Fibroblast of lung (primary cell): ENCODE data around the gene OCSTAMP. TPM values are rescaled to one million over a fixed set of nuclear protein-coding genes. Genes with fewer than 3 reads are reported as not detected.

Experiments used
- DNase-seq, 2 donors: peaks; one replicate each; pipeline versions ENCODE4 v3.0.0 to v3.0.0-alpha.2; 2010; ENCODE audit warnings: low read depth in 2 of 2
- H2AFZ ChIP-seq: 2 replicates; pipeline ENCODE4 v1.5.1; 2012; ENCODE audit warnings: low read length, control low read depth, inconsistent platforms
- H3K27ac ChIP-seq: 2 replicates; pipeline ENCODE4 v1.5.1; 2011; ENCODE audit warnings: low read length, control low read depth; ENCODE audit not compliant: insufficient read depth
- H3K27me3 ChIP-seq: 2 replicates; pipeline ENCODE4 v1.5.1; 2011; ENCODE audit warnings: mild to moderate bottlenecking, low read length; ENCODE audit not compliant: control insufficient read depth, insufficient read depth
- H3K36me3 ChIP-seq: 2 replicates; pipeline ENCODE4 v1.5.1; 2011; ENCODE audit warnings: low read length; ENCODE audit not compliant: control insufficient read depth, insufficient read depth
- H3K4me1 ChIP-seq: 2 replicates; pipeline ENCODE4 v1.5.1; 2011; ENCODE audit warnings: low read length; ENCODE audit not compliant: control insufficient read depth, insufficient read depth; ENCODE audit errors: extremely low read depth
- H3K4me2 ChIP-seq: 2 replicates; pipeline ENCODE4 v1.5.1; 2011; ENCODE audit warnings: low read length, control low read depth; ENCODE audit not compliant: insufficient read depth; ENCODE audit errors: extremely low read depth
- H3K4me3 ChIP-seq, 4 experiments: fragments of 200-600 bp in 1 of 4; sonication (generic) in 1 of 4; replicated peaks in 1 of 4; 2 replicates each; pipeline ENCODE4 v1.5.1; 2011 to 2016; ENCODE audit warnings: low read length in 4 of 4, low read depth in 3 of 4, mild to moderate bottlenecking in 3 of 4, control low read depth in 2 of 4, inconsistent platforms in 1 of 4, mixed read lengths in 1 of 4; ENCODE audit not compliant: insufficient read depth in 1 of 4; ENCODE audit errors: control extremely low read depth in 1 of 4
- H3K79me2 ChIP-seq: 2 replicates; pipeline ENCODE4 v1.5.1; 2012; ENCODE audit warnings: mild to moderate bottlenecking, low read length, inconsistent platforms; ENCODE audit not compliant: control insufficient read depth, insufficient read depth
- H3K9ac ChIP-seq: 2 replicates; pipeline ENCODE4 v1.5.1; 2011; ENCODE audit warnings: mild to moderate bottlenecking, low read length, control low read depth; ENCODE audit not compliant: insufficient read depth
- H3K9me3 ChIP-seq: 2 replicates; pipeline ENCODE4 v1.5.1; 2012; ENCODE audit warnings: low read depth, low read length; ENCODE audit not compliant: control insufficient read depth, insufficient read depth
- H4K20me1 ChIP-seq: 2 replicates; pipeline ENCODE4 v1.5.1; 2011; ENCODE audit warnings: low read length; ENCODE audit not compliant: control insufficient read depth, insufficient read depth; ENCODE audit errors: extremely low read depth
- CTCF ChIP-seq, 2 donors: IDR thresholded peaks in 1 of 2; conservative IDR thresholded peaks in 1 of 2; 1 replicate in 1 of 2; 2 replicates in 1 of 2; pipeline ENCODE4 v1.5.1; 2011 to 2012; ENCODE audit warnings: low read length in 2 of 2, control low read depth in 1 of 2, inconsistent platforms in 1 of 2, low read depth in 1 of 2, mild to moderate bottlenecking in 1 of 2
- EZH2 ChIP-seq: IDR thresholded peaks from 2 replicates; pipeline ENCODE4 v1.5.1; 2012; ENCODE audit warnings: low read length, control low read depth, mild to moderate bottlenecking; ENCODE audit errors: missing control alignments
- polyA plus RNA-seq, 2 donors: library from polyadenylated mRNA; depleted of rRNA in 1 of 2; stranded (reverse) in 1 of 2; unstranded in 1 of 2; fragments of >200 nt; gene quantifications; 2 replicates each; pipeline ENCODE4 v1.2.1, GENCODE V29; 2011 to 2012; ENCODE audit warnings: missing spikeins in 1 of 2
- total RNA-seq: library from RNA; depleted of rRNA; stranded (reverse); fragments of >200 nt; gene quantifications from 2 replicates; pipeline ENCODE4 v1.2.1, GENCODE V29; 2014

Gene OCSTAMP
- total and polyA plus RNA-seq, 2 donors (not counting 1 experiment from before 2014, with no cell fraction given) = not detected

- DNase-seq = peak; percentile 44 to 65
- no peak within 1 kb of the TSS for H3K27ac ChIP-seq
- H3K4me1 ChIP-seq = no peaks in the 10 kb centered on the region
- peak within 1 kb of the TSS; percentile 32 for H2AFZ ChIP-seq
- peak within 1 kb of the TSS; percentile 73 for H3K4me2 ChIP-seq
- no peaks in the 10 kb centered on the region for H3K79me2 ChIP-seq
- H3K36me3 ChIP-seq = no peaks in the 10 kb centered on the region
- no peak within 1 kb of the TSS for H3K9ac ChIP-seq
- H3K27me3 ChIP-seq = no peaks in the 10 kb centered on the region
- no peaks in the 10 kb centered on the region for H4K20me1 ChIP-seq
- peak within 1 kb of the TSS; percentile 29 to 91 (median 55) for H3K4me3 ChIP-seq
- TF ChIP-seq CTCF (conservative IDR thresholded peaks at IDR 0.05 in 1 of 2, IDR thresholded peaks at IDR 0.05 in 1 of 2; ENCODE audit: low read depth in 1 of 2, low read length in 2 of 2) (no peak), EZH2 (no peak)
- H3K9me3 ChIP-seq = no peaks in the 10 kb centered on the region
These were observed 37.3 kb downstream of the OCSTAMP start, which contains the start of gene ZNF334 for GRCh38 chr20:46512943-46513844. Gene ZNF334 (minus strand): TSS chr20:46513559. CDS start chr20:46512102, 1,457 bp downstream.

- TF ChIP-seq CTCF (conservative IDR thresholded peaks at IDR 0.05 in 1 of 2, IDR thresholded peaks at IDR 0.05 in 1 of 2; ENCODE audit: low read depth in 1 of 2, low read length in 2 of 2) (no peak), EZH2 (no peak)
These were observed 40.9 kb downstream of the OCSTAMP start for GRCh38 chr20:46509523-46509922.

GRCh38 chr20:46507760-46508407 lies 42.6 kb downstream of the OCSTAMP start:
- no peaks in the 10 kb centered on the region for H3K4me1 ChIP-seq
- no peaks in the 10 kb centered on the region for H3K27me3 ChIP-seq
- H4K20me1 ChIP-seq = no peaks in the 10 kb centered on the region
- no peak overlapping the region for H3K4me3 ChIP-seq
- H3K79me2 ChIP-seq = no peaks in the 10 kb centered on the region
- no peak overlapping the region for H3K9ac ChIP-seq
- no peak overlapping the region for H3K4me2 ChIP-seq
- H3K9me3 ChIP-seq = no peaks in the 10 kb centered on the region
- TF ChIP-seq CTCF (conservative IDR thresholded peaks at IDR 0.05 in 1 of 2, IDR thresholded peaks at IDR 0.05 in 1 of 2; ENCODE audit: low read depth in 1 of 2, low read length in 2 of 2) (no peak), EZH2 (no peak)
- no peak for DNase-seq
- no peaks in the 10 kb centered on the region for H3K36me3 ChIP-seq
- no peak overlapping the region for H3K27ac ChIP-seq
- H2AFZ ChIP-seq = no peak overlapping the region

More at GRCh38 chr20:46509523-46509922, 40.9 kb downstream of the OCSTAMP start:
- no peaks in the 10 kb centered on the region for H3K4me1 ChIP-seq
- H3K9ac ChIP-seq = no peak overlapping the region
- H3K4me3 ChIP-seq = no peak overlapping the region
- H3K27me3 ChIP-seq = no peaks in the 10 kb centered on the region
- no peaks in the 10 kb centered on the region for H3K36me3 ChIP-seq
- H3K27ac ChIP-seq = no peak overlapping the region
- H3K4me2 ChIP-seq = no peak overlapping the region
- DNase-seq = no peak
- H3K79me2 ChIP-seq = no peaks in the 10 kb centered on the region
- no peaks in the 10 kb centered on the region for H4K20me1 ChIP-seq
- no peaks in the 10 kb centered on the region for H3K9me3 ChIP-seq
- H2AFZ ChIP-seq = no peak overlapping the region
